GM20431 (cell line): ENCODE data around the gene PIGT.
"Not testable (repeated sequence)": the region's sequence is repeated elsewhere in the genome, so short reads cannot be mapped to it uniquely, and the experiment has no call there.

ENCODE experiments used
- in situ Hi-C: fragments of 300-500 bp; cut with MseI, MboI; formaldehyde crosslinking; loops from one replicate; pipeline ENCODE4 v1.15.0; 2020; ENCODE audit warnings: low sequenced_read_pairs; ENCODE audit not compliant: unreplicated experiment

The PIGT gene

GRCh38 chr20:45452772-45453691 is 37.1 kb downstream of the PIGT start:
- in situ Hi-C loops, result no loop called here

- in situ Hi-C loops, result no loop called here
Observed at GRCh38 chr20:45456632-45457031, 40.7 kb downstream of the PIGT start.

GRCh38 chr20:45459606-45460005 is 43.7 kb downstream of the PIGT start:
- in situ Hi-C loops, result no loop called here

DNA sequence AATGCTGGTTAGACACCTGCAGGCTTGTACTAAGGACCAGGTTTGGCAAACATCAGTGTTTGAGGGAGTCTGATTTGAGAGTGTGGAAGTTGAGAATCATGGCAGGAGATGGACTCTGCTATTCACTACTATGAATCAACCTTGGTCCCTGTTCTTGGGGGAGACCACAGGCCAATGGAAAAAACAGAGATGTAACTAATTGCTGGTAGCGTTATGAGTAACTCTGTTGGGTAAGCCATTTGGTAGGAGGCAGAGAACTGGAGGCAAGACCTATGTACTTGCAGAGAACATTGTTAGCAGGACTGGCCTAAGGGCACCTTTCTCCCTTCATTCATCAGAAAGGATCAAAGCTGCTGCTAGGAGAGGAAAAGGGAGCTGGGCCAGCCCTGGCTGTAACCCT is 45.3 kb downstream of the PIGT start:
- in situ Hi-C loops, result no loop called here

DNA sequence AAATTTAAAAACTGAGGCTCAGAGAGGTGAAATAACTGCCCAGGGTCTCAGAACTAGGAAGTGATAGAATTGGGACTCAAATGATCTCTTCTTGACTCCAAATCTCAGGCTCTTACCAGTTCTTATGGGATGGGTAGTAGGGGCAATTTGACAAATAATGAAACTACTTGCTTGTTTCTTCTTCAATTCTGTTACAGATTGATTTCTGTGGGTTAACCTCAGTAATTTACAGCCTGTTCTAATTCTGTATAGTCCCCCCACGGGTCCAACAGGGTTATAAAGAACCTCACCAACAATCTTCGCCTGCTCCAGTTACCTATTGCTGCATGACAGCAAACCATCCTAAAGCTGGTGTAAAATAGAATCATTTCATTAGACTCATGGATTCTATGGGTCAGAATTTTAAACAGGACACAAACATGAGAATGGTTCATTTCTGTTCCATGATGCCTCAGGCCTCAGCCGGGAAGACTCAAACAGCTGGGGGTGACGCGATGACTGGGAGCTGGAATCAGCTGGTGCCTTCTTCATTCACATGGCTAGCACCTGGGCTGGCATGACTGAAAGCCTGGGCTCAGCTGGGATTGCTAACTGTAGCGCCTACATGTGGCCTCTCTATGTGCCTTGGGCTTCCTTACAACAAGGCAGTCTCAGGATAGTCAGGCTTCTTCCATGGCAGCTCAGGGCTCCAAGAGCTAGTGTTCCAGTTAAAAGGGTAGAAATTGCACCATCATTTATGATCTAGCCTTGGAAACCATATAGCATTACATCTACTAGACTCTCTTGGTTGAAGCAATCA is 47.0 kb downstream of the PIGT start:
- in situ Hi-C loops, result no loop called here

DNA sequence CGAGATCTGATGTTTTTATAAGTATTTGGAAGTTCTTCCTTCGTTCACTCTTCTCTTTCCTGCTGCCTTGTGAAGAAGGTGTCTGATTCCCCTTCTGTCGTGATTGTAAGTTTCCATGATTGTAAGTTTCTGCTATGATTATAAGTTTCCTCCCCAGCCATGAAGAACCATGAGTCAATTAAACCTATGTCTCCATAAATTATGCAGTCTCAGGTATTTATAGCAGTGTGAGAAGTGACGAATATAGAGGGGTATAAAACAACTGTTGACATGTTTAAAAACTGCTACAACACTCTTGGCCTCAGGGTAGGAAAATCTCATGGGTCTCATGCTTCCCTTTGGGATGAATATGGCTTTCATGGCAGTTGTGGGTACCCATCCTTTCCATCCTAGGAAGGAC is 47.8 kb downstream of the PIGT start:
- in situ Hi-C loops, result no loop called here

DNA sequence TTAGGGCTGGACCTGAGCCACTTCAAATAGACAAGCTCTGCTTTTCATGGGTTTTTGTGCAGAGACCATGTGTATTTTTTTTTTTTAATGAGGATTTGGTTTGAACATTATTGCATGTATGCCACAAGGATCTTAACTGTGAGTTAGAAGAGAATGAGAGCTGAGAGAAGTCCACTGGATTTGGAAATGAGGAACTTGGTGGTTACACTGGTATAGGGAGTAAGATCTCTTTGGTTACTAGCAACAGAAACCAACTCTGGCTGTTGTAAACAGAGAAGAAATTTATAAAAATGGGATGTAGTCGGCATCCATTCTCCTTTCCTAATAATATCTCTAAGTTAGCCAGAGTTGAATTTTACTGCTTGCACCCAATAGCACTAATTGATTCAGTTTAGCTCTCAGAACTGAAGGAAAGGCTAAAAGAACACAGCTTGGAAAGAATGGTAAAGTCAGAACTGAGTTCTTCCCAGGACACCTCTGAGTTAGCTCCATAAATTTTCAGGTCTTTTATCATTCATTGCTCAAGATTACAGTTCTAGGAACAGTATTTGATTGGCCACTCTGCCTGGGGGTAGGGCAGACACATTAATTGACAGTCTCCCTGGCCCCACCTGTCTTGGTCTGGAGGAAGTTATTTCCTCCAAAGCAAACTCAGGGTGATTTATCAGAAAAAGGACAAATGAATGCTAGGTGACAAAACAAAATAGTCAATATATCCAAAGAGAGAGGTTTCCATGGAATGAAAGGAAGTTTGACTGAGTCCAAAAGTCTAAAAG is 49.7 kb downstream of the PIGT start:
- in situ Hi-C loops, result no loop called here

GRCh38 chr20:45467172-45467571 is 51.2 kb downstream of the PIGT start:
- in situ Hi-C loops, result no loop called here

DNA sequence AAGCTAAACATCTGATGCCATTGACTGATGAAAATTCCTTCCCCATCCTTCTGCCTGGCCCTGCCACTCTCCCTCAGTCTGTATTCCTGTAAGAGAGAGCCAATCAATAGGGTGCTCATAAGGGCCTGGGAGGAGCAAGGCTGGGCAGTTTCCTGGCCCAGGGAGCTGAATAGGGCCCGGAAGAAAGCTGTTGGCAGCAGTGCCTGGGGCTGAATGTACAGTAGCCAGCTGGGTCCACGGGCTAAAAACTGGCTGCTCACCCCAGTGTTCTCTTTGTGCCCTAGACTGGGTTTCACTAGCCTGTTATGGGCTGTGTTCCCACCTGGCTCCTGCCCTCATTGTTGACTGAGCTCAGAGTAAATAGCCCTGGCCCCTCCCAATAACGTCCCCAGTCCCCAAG is 51.9 kb downstream of the PIGT start:
- in situ Hi-C loops, result no loop called here

DNA sequence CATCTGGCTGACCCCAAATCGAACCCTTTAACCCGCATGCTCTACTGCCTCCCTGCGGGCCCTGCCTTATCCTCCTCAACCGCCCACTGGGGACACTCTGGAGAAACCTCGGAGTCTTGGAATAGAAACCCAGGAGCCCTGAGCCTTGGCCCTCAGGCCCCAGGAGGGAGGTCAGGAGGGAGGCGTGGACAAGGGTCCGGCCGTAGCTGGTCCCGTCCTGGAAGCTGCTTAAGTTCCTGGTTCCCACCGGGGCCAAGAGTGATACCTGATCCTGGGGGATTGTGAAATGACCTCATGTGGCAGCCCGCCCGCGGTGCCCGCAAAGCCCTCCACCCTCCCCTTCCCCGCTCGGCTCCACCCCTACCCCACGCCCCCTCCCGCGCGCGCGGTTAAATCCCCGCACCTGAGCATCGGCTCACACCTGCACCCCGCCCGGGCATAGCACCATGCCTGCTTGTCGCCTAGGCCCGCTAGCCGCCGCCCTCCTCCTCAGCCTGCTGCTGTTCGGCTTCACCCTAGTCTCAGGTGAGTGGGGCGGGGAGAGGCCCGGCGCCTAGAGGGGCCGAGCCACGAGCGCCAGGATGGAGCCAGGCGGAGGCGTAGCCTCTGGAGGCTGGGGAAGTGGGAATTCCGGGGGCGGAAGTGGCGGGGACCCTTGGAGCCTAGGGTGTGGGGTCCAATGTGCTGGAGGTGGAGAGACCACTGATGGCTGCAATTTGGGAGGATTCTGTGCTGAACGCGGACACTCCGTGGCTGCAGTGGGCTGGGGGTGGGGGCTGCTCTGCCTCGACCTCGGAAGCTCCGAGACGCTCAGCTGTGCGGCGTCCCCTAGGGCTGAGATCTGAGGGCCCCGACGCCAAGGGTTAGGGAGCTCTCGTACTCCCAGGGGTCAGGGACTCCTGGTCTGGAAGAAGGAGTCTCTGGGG is 53.7 kb downstream of the PIGT start, which contains the start of gene WFDC2:
Gene WFDC2 (plus strand): TSS at position 418 of the 926 bp plus-strand sequence. CDS start 29 bp downstream, at position 447.
- in situ Hi-C loops, result no loop called here

DNA sequence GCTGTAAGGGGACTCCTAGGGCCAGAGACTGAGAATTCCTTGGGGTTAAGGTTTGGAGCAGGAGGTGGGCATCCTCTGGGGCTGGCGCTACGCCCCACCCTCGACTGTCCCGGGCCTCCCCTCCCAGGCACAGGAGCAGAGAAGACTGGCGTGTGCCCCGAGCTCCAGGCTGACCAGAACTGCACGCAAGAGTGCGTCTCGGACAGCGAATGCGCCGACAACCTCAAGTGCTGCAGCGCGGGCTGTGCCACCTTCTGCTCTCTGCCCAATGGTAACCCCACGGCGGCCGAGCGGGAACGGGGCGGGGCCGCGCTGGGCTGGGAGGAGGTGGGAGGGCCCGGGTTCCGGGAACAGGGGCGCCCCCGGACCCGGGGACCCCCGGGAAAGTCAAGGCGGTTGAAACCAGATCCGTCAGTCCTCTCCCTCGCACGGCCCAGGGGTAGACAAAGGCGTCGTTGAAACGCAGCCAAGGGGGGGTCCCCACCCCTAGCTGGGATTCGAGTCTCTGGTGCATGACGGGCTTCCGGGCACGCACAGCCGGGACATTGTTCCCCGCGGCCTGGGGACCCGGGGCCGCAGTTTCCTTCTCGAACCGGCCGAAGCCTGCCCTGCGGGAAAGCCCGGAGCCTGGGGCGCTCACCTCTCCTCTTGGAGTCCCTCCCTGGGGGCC is 54.5 kb downstream of the PIGT start:
- in situ Hi-C loops, result no loop called here

DNA sequence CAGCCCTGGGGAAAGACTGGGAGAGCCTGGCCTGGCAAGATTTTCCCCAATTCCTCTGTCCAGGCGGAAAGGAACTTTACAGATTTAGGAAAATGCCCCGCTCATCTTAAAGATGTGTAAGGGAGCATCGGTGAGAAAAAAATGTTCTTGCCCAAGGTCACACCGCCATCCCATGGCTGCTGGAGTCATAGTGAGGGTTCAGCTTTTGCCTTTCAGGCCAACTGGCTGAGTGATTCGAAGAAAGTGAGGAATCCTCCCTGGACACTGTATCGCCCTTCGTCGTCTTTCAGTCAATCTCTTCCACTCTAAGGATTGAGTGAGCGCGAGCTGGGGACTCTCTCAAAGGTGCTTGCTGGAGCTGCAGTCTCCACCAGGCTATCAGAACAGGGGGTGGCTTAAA is 55.0 kb downstream of the PIGT start:
- in situ Hi-C loops, result no loop called here

GRCh38 chr20:45472286-45472685 is 56.3 kb downstream of the PIGT start:
- in situ Hi-C loops, result not testable (repeated sequence)
